Measurements from ENCODE around the gene MXI1.

Gene MXI1

DNA sequence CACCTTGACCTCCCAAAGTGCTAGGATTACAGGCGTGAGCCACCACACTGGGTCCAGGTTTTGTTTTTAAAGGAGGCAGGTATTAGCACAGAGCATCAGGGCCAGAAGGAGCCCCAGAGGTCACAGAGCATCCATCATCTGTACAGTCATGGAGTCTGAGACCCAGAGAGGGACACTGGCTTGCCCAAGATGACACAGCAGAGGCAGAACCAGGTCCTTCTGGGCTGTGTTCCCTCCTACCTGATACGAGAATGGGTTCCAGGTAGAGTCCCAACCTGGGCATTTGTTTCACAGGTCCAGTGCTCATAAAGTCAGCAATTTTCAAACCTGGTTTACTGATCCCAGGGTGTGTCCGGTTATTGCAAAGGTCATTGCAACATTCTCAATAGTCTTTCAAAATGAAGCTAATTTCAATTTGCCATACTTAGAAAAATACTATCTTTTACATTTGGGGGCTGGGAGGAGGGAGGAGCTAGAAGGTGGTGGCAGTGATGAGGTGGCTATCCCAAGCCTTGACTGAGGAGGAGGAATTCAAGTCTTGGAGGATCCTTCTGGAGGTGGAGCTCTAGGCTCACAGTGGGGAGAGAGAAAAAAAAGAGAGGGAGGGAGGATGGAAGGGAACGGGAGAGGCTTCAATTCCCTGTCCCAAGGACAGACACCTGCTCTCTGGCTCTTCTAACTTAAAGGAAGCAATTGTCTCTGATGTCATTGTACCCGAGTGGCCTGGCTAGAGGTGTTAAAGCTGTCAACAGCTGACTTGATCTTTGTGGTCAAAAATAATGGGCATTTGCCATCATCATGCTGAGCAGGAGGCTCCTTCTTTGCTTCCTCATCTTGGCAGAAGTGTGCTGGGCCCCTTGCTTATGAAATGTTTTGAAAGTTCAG, 8.1 kb downstream of the MXI1 start:
- DNase-seq (ENCODE audit: low read depth in 1 of 2, low spot score in 1 of 2): no peak

DNA sequence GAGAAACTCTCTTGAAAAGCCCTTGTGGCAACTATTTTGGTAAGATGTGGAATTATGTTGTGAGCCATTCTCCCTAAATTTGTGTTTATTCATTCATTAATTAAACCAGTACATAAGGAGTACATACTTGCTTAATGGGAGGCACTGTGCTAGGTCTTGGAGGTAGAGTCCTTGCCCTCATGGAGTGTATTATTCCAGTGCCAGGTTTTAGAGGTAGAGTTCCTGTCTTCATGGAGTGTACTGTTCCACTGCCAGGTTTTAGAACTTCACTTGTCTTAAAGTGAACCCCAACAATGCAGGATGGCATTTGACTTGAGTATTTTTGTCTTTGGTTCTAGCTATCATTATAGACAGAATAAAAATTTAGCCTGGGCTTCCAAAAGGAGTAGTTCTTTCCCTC, 8.8 kb downstream of the MXI1 start:
- DNase-seq (ENCODE audit: low read depth in 1 of 2, low spot score in 1 of 2): no peak

DNA sequence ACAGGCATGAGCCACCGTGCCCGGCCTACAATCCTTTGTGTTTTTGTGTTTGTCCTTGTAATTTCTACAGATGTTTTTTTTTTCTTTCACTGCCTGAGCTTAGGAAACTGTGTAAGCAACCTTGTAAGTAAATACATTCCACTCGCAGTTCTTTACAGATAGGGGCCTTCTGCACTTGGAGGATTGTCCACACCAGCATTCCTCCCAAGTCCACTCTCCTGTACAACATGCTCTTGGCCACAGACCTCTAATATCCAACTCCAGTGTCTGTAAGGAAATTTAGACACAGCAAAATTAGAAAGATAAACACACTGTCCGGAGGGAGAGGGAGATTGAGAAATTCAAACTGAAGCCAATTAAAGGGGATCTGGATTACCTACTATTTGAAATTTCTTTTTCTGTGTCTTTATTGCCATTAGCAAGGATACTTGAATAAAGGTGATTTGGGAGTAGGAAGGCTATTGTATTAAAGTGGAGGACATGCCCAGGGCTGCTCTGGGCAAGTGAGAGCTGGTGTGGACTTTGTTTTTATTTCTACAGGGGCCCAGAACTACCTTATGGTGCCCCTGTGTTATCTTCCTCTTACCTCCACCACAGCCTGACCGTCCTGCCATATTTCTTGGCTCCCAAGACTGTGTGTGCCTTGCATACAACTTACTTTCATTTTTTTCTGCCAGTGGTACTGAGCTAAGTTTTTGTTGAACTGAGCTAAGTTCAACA, 9.7 kb downstream of the MXI1 start:
- no peak for DNase-seq (ENCODE audit: low read depth in 1 of 2, low spot score in 1 of 2)

DNA sequence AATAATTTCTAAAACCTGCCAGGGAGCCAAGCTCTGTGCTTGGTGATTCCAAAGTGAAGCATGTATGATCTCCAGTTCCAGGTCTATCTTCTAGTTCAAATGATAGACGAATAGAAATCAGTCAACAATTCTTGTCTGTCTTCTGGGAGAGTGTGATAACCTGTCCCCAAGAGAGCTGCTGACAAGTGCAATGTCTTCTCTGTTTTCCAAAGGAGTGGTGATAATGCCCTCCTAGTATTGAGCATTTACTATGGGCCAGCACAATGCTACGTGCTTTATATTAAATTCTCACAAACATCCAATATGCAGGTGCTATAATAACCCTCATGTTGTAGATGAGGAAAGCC, 10.2 kb downstream of the MXI1 start:
- no peak for DNase-seq (ENCODE audit: low read depth in 1 of 2, low spot score in 1 of 2)

DNA sequence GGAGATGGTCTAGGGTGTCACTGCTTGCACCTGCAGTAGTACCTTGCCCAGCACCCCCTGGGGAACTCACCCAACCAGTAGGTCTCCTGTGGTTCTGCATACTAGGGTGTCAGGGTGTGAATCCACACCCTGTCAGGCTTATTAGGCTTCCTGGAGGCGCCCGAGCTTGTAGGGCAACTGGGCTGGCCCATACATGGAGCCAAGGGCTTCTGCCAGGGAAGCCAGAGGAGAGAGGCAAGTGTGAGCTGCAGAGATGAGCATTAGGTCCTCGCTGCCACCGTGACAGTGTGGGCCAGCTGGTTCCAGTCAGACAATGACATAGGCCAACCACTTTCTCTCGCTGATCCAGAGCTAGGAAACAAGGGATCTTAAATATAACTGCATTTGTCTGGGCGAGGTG, 11.2 kb downstream of the MXI1 start:
- no peak for DNase-seq (ENCODE audit: low read depth in 1 of 2, low spot score in 1 of 2)

DNA sequence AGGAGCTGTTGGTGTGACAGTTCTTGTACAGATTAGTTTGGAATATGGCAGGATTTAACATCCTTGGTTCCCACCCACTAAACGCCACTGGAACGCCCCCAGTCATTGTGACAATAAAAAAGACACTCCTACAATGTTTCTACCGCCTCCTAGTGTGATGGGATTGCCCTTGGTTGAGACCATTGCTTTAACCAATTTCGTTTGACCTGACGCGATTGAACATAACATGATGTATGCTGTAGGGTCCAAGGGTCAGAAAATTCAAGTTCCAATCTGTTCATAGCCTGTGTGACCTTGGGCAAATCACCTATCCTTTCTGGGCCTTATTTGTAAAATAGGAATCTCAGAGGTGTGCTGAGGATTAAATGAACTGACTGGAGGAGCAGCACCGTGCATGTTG, 12.5 kb downstream of the MXI1 start:
- DNase-seq (ENCODE audit: low read depth in 1 of 2, low spot score in 1 of 2): no peak

DNA sequence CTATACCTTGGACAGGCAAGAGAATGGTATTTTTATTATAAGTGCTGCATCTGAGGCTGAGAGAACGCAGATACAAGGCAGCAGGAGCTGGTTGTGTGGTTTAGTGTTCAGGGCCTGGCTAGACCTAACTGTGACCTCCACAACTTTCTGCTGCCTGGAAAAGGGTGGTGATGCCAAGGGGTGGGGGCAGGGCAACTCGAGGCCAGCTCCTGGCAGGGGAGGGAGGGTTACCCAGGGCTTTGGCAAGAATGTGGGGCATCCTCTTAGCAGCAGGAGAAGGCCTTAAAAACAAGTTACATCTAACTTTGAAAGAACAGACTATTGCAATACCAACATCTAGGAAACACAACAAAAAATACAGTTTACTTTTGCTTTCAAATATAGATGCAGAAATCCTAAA, 13.0 kb downstream of the MXI1 start:
- DNase-seq (ENCODE audit: low read depth in 1 of 2, low spot score in 1 of 2): no peak

DNA sequence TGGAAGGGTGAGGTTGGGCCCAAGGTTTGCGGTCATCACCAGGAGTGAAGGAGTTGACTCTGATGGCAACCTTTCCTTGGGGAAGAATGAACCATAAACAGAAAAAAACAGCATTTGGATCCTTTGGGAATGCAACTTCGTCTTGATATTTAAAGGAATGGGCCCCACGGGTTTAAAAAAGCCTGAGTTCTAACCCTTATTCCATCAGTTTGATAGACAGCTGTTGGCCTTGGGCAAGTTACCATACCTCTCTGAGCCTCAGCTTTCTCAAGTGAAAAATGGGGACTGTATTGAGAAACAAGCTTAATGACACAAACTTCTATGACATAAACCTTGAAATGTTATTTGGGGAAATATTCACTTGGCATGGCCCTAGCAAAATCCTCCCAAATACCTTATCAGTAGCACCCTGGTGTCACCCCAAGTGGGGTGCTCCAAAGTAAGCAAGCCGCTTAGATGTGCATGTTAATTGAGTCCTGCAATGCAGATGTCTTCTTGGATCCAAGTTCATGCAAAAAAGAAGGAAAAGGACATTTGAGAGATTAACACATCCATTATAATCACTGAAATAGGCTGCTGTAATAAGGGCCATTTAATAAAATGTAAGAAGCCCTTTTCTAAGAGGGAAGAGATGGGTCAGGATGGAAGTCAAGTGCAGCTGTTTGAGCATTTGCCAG, 13.8 kb downstream of the MXI1 start:
- no peak for DNase-seq (ENCODE audit: low read depth in 1 of 2, low spot score in 1 of 2)

DNA sequence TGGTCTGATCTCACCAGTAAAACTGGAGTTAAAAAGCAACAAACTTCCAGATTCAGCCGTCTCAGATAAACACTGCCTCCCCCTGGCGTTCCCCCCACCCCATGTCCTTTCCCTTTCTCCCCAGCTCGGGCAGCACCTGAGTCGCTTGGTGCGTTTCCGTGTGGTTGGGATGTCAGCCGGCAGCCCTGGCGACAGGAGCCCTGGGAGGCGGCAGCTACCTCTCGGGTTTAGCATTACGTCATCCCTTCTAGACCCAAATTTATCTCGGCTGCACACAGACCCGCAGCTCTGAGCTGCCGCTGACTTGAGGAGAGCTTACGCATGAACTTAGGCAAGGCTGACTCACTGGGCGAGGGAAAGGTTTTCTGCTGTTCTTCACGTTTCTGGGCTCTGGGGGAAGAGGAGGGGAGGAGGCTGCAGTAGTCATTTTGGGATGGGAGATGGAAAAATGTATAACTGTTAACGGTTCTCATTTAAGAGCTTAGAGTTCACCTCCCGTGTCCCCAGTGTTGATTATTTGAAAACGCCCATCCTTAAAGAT, 14.4 kb downstream of the MXI1 start:
- DNase-seq (ENCODE audit: low read depth in 1 of 2, low spot score in 1 of 2): peak; percentile 41 to 67

DNA sequence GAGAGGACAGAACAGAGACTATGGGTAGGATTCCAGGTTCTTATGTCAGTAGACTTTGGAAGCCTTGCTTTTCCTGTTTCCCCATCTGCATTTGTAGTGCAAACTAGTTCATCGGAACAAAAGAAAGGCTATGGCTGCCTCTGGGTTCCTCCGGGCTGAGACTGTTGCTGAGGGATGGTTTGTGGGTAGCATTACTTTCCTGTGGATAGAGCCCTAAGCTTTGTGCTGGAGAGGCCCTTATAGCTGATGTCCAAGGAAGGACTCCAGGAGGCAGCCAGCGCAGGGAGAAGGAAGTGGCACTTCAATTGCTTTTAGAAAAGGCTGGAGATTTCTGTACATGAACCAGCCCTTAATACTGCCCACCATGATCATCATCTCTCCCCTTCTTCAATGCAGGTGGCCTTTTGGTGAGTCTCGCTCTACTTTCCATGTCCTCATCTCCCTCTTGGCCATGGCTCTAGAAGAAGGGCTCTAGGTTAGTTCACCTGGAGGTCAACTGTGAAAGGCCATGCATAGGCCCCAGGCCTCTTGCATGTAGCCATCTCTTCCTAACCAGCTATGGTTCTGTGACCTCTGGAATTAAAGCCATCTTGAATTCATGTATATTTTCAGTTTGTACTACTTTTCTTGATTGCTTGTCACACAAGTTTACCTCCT, 15.4 kb downstream of the MXI1 start:
- no peak for DNase-seq (ENCODE audit: low read depth in 1 of 2, low spot score in 1 of 2)

DNA sequence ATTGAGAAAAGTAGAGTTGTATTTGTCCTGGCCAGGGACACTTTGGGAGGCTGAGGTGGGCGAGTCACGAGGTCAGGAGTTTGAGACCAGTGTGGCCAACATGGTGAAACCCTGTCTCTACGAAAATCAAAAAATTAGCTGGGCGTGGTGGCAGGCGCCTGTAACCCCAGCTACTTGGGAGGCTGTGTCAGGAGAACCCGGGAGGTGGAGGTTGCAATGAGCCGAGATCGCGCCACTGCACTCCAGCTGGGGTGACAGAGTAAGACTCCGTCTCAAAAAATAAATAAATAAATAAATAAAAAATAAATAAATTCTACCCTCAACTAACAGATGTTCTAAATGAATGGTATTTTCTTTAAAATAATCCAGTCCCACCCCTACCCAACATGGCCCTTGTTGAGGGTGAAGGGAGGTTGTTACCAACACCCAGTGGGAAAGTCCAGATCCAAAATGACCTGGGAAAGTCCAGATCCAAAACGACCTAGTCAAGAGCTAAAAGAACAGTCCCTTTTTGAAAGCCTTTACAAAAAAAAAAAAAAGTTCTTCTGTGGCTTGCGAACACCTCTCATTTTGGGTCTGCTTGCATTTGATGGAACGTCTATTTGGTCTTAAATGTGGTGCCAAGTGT, 16.0 kb downstream of the MXI1 start:
- no peak for DNase-seq (ENCODE audit: low read depth in 1 of 2, low spot score in 1 of 2)

DNA sequence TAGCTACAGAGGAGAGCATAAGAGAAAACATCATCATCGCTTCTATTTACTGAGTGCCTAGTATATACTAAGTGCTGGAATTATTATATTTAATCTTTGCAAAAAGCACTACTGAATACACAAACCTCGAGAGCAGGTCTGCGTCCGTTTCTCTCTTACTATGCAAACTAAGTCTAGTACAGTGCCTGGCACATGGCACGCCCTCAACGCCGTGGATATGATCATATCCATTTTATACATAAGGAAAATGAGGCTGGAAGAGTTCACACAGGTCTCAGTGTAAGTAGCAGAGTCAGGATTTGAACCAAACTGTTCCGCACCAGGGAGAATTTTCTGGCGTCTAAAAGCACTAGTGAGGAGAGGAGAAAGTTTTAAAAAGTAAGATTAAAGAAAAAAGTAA, 17.6 kb downstream of the MXI1 start:
- DNase-seq (ENCODE audit: low read depth in 1 of 2, low spot score in 1 of 2): no peak

DNA sequence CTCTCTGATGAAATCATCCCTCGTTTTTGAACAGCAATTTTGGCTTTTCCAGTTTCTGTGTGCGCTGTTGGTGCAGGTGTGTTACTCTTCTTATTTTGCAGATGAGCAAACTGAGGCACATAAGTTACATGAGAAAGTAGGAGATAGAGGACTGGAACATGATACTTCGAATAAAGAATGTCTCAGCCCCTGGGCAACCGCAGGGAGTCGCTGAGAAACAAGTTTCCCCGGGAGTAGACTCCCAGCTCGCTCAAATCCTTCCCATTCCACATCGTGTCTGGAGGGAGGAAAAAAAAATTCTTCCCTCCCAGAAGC, 18.0 kb downstream of the MXI1 start:
- no peak for DNase-seq (ENCODE audit: low read depth in 1 of 2, low spot score in 1 of 2)

DNA sequence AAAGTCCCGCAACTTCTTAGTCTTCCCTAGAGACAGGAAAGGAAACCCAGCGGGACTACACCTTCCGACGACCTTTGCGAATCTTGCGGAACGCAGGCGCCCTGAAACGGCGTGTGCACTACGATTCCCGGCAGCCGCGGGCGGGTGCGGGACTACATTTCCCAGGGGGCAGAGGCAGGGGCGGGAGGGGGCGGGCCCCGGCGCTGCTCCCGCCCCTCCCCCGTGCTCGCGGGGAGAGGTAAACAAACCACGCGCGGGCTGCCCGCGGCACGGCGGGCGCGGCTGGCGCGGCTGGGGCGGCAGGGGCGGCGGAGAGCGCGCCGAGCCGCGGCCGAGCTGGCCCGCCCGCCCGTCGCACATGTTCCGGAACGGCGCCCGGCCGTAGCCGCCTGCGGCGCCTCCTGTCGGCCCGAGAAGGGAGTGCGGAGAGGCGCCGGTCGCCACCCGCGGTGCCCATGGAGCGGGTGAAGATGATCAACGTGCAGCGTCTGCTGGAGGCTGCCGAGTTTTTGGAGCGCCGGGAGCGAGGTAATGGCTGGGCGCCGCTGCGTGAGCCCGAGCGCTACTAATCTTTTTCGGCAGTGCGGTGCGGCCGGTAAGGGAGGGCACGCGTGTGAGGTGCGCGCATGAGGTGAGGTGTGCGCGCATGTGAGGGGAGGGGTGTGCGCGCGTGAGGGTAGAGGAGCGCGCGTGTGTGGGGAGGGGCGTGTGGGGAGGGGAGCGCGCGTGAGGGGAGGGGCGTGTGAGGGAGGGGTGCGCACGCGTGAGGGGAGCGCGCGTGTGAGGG, 18.5 kb downstream of the MXI1 start:
- peak; percentile 72 to 82 for DNase-seq (ENCODE audit: low read depth in 1 of 2, low spot score in 1 of 2)

DNA sequence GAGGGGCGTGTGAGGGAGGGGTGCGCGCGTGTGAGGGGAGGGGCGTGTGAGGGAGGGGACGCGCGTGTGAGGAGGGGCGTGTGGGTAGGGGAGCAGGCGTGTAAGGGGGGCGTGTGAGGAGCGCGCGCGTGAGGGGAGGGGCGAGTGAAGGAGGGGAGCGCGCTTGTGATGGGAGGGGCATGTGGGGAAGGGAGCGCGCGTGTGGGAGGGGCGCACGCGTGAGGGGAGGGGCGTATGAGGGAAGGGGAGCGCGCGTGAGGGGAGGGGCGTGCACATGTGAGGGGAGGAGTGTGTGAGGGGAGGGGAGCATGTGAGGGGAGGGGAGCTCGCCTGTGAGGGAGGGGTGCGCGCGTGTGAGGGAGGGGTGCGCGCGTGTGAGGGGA, 19.1 kb downstream of the MXI1 start:
- peak; percentile 69 to 79 for DNase-seq (ENCODE audit: low read depth in 1 of 2, low spot score in 1 of 2)

DNA sequence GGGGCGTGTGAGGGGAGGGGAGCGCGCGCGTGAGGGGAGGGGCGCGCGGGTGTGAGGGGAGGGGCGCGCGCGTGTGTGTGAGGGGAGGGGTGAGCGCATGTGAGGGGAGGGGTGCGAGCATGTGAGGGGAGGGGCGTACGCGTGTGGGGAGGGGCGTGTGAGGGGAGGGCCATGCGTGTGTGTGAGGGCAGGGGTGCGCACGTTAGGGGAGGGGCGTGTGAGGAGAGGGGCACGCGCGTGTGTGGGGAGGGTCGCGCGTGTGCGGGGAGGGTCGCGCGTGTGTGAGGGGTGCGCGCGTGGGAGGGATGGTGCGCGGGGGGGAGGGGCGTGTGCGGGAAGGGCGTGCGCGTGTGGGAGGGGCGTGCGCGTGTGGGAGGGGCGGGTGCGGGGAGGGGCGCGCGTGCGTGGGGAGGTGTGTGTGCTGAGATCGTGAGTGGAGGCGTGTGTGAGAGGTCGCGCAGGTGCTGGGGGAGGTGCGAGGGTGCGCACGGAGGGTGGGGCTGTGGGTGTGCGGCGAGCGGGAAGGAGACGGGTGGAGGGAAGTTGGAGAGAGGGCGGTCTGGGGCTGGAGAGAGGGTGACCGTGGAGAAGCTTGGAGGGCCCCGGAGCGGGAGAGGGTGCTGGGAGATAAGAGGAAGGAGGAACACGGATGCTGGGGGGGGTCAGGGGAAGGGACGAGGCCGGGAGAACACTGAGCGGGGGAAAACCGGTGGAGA, 19.7 kb downstream of the MXI1 start:
- peak; percentile 49 to 72 for DNase-seq (ENCODE audit: low read depth in 1 of 2, low spot score in 1 of 2)

DNA sequence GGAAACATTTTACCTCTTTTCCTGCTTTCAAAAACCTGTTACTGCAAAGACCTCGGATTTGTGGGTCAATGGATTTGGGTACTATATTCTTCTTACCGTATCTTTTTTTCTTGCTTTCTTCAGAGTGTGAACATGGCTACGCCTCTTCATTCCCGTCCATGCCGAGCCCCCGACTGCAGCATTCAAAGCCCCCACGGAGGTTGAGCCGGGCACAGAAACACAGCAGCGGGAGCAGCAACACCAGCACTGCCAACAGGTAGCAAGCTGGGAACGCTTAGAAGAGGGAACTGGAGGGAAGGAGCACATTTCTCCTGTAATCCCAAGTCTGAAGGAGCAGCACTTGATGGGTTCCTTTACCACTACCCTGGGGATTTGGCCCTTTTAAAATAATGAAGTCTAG, 20.7 kb downstream of the MXI1 start:
- no peak for DNase-seq (ENCODE audit: low read depth in 1 of 2, low spot score in 1 of 2)

DNA sequence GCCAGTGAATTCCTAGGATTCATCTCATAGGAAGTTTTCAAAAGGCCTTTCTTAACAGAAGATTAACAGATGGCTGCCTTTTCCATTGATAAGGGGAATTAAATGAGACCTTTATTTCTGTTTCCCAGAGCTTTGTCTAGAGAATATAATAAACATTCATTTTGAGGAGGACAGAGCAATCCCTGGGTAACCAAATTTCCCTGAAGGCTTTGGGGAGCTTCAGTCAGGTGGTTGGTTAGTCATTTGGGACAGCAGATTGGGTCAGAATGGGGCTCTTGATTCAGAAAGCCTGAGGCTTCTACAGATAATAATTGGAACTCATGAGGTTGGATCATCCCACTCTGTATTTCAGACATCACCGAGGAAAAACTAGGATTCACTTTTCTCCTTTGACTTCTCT, 21.8 kb downstream of the MXI1 start:
- no peak for DNase-seq (ENCODE audit: low read depth in 1 of 2, low spot score in 1 of 2)

DNA sequence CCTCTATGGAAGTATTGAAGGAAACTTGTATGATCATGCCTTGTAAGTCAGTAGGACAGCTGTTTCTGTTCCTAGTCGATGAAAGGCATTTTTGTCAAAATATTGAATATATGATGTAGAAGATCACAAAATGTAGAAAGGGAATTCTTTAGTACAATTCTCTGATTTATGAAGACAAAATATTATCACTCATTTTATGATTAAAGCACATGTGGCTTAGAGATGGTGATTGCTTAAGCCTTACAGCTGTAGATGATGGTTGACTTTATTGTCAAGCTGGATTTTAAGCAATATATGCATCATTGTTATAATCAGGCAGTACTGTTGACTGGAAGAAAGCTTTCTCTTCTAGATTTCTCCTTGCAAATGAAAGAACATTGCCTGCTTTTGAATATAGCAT, 26.4 kb downstream of the MXI1 start:
- DNase-seq (ENCODE audit: low read depth in 1 of 2, low spot score in 1 of 2): no peak
